MCF 10A (cell line): Measurements from ENCODE around the gene KCNIP3. TPM values are rescaled to one million over a fixed set of nuclear protein-coding genes. Genes with fewer than 3 reads are reported as not detected.

Experiments used
- BruUV-seq: library from RNA; stranded (reverse); fragments of 400-500 nt; replicated peaks from 2 replicates; lab custom pipeline; 2021; lab: Mats Ljungman, UMichigan
- CTCF ChIA-PET: fragments of 300-600 bp; sonication (Branson Sonifier 250); formaldehyde crosslinking; extraction: SDS; loops from one replicate; lab custom pipeline; 2021; ENCODE audit warnings: antibody characterized with exemption, inconsistent platforms; lab: Yijun Ruan, JAX
- POLR2A ChIA-PET: fragments of 300-600, 350-650 bp; sonication (Branson Sonifier 250); formaldehyde crosslinking; extraction: SDS; loops from one replicate; lab custom pipeline; 2020; ENCODE audit warnings: antibody characterized with exemption, inconsistent platforms; lab: Yijun Ruan, JAX
- DNase-seq: peaks from one replicate; pipeline ENCODE4 v3.0.0-alpha.2; 2018; ENCODE audit not compliant: unreplicated experiment
- H3K27ac Mint-ChIP-seq: one replicate; pipeline ENCODE4 v1.8.0; 2022; ENCODE audit warnings: mild to moderate bottlenecking, low read depth, mixed read lengths; ENCODE audit not compliant: unreplicated experiment
- H3K27me3 Mint-ChIP-seq: one replicate; pipeline ENCODE4 v1.8.0; 2022; ENCODE audit warnings: mixed read lengths; ENCODE audit not compliant: insufficient read depth, unreplicated experiment
- H3K36me3 Mint-ChIP-seq: one replicate; pipeline ENCODE4 v1.8.0; 2022; ENCODE audit warnings: mild to moderate bottlenecking, moderate library complexity, mixed read lengths; ENCODE audit not compliant: insufficient read depth, unreplicated experiment
- H3K4me1 Mint-ChIP-seq: one replicate; pipeline ENCODE4 v1.8.0; 2022; ENCODE audit warnings: mixed read lengths; ENCODE audit not compliant: insufficient read depth, unreplicated experiment
- H3K4me3 Mint-ChIP-seq: one replicate; pipeline ENCODE4 v1.8.0; 2022; ENCODE audit warnings: mild to moderate bottlenecking, moderate library complexity, mixed read lengths; ENCODE audit not compliant: unreplicated experiment
- H3K9me3 Mint-ChIP-seq: one replicate; pipeline ENCODE4 v1.8.0; 2022; ENCODE audit warnings: mixed read lengths; ENCODE audit not compliant: unreplicated experiment
- intact Hi-C: fragments of 100-400 bp; cut with micrococcal nuclease; formaldehyde crosslinking; loops from 2 replicates; pipeline ENCODE4 v1.14.1; 2022
- total RNA-seq: library from RNA; stranded (reverse); gene quantifications from 2 replicates; pipeline ENCODE4 v1.2.3, GENCODE V29; 2022
- TF ChIP-seq, protein P1 (sequence below): fragments of 200-600 bp; IDR thresholded peaks from one replicate; pipeline ENCODE4 v1.8.0; 2022; ENCODE audit warnings: antibody characterized with exemption, mild to moderate bottlenecking; ENCODE audit not compliant: unreplicated experiment

KCNIP3 gene
- total RNA-seq, 1 experiment from 2014 or later = 15.6 TPM

DNA sequence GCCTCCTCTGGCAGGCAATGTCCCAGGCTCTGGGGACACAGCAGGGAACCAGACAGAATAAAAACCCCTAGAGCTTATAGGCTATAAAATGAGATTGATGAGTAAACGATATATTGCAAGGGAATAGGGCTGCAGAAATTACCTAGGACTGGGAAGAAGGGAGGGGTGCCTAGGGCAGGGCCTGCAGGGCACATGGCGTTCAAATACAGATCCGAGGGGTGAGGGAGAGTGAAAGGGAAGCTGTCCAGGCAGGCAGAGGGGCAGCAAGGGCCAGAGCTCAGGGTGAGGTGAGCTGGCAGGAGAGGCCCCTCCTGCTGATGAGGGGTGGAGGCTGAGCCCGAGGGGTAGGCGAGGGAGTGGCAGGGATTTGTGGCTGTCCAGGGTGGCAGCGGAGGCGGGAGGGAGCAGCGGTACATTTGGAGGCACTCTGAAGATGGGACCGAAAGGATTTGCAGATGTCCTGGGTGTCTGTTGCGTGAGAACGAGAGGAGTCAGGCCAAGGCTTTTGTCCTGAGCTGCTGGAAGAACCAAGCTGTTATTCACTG is 33.7 kb downstream of the KCNIP3 start:
- ChIA-PET POLR2A (interaction anchor here (0.7 to 1.7 kb wide), 2 partner anchors 15 to 1312 kb away, joined by 3 to 9 read pairs; partner anchors contain the start of gene FER1L5), CTCF (interaction anchor here (0.6 to 4.3 kb wide), 8 partner anchors 9 to 398 kb away, joined by 3 to 40 read pairs (median 5); no protein-coding TSS in a partner anchor)
- intact Hi-C loops = no loop called here
- H3K36me3 Mint-ChIP-seq = no peaks in the 10 kb centered on the region
- peak overlapping the region; percentile 59 for H3K27ac Mint-ChIP-seq
- H3K4me1 Mint-ChIP-seq = peaks cover 39% of the 10 kb centered on the region
- DNase-seq = no peak
- H3K27me3 Mint-ChIP-seq = no peaks in the 10 kb centered on the region
- peaks cover 4% of the 10 kb centered on the region for H3K9me3 Mint-ChIP-seq
- no TSS peak for BruUV-seq
- no peak overlapping the region for H3K4me3 Mint-ChIP-seq
- TF ChIP-seq, protein P1, sequence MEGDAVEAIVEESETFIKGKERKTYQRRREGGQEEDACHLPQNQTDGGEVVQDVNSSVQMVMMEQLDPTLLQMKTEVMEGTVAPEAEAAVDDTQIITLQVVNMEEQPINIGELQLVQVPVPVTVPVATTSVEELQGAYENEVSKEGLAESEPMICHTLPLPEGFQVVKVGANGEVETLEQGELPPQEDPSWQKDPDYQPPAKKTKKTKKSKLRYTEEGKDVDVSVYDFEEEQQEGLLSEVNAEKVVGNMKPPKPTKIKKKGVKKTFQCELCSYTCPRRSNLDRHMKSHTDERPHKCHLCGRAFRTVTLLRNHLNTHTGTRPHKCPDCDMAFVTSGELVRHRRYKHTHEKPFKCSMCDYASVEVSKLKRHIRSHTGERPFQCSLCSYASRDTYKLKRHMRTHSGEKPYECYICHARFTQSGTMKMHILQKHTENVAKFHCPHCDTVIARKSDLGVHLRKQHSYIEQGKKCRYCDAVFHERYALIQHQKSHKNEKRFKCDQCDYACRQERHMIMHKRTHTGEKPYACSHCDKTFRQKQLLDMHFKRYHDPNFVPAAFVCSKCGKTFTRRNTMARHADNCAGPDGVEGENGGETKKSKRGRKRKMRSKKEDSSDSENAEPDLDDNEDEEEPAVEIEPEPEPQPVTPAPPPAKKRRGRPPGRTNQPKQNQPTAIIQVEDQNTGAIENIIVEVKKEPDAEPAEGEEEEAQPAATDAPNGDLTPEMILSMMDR = no peak

DNA sequence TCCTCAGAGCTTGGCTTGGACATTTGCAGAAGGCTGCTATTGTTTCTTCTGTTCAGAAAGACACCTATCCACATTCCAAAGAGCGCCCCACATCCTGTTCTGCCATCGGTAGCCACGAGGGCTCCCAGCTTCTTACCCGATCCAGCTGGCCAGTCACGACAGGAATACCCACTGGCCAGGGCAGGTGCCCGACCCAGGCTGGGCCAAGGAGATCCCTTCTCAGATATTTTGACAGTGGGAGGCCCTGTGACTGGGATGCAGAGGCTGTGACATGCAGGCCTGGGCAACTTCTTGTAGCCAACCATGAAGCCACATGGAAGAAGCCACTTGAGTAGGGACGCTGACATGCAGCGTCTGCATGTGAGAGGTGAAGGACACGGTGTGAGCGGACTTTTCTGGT is 34.5 kb downstream of the KCNIP3 start:
- H3K27me3 Mint-ChIP-seq = no peaks in the 10 kb centered on the region
- intact Hi-C loops = no loop called here
- H3K36me3 Mint-ChIP-seq = no peaks in the 10 kb centered on the region
- CTCF ChIA-PET = interaction anchor here (0.6 to 4.3 kb wide), 7 partner anchors 10 to 398 kb away, joined by 3 to 40 read pairs (median 6); no protein-coding TSS in a partner anchor
- peaks cover 8% of the 10 kb centered on the region for H3K9me3 Mint-ChIP-seq
- no peak for DNase-seq
- no peak overlapping the region for H3K4me3 Mint-ChIP-seq
- TF ChIP-seq, protein P1 = no peak
- H3K4me1 Mint-ChIP-seq = peaks cover 44% of the 10 kb centered on the region
- peak overlapping the region; percentile 59 for H3K27ac Mint-ChIP-seq
- no TSS peak for BruUV-seq
- POLR2A ChIA-PET = interaction anchor here (1.7 kb wide), 1 partner anchor 15 kb away, joined by 9 read pairs; no protein-coding TSS in a partner anchor

DNA sequence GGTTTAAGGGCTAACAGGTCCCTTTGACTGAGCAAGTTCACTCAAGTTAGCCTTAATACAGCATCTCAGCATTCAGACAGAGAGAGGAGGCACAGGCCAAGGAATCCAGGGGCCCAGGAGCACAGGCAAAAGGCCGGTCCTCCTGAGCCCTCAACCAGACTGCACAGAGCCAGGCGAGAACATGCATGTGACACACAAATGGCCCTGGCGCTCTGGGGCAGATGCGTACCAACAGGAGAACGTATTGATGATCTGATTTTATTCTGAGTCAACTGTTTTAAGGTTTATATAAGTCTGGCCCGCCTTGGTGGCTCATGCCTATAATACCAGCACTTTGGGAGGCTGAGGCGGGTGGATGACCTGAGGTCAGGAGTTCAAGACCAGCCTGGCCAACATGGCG is 34.9 kb downstream of the KCNIP3 start:
- H3K4me1 Mint-ChIP-seq = peaks cover 44% of the 10 kb centered on the region
- no peak overlapping the region for H3K4me3 Mint-ChIP-seq
- TF ChIP-seq, protein P1 = no peak
- POLR2A ChIA-PET = no interaction called here
- CTCF ChIA-PET = interaction anchor here (1.9 to 2.5 kb wide), 3 partner anchors 11 to 397 kb away, joined by 6 to 21 read pairs (median 10); no protein-coding TSS in a partner anchor
- DNase-seq = no peak
- no peaks in the 10 kb centered on the region for H3K27me3 Mint-ChIP-seq
- H3K27ac Mint-ChIP-seq = no peak overlapping the region
- intact Hi-C loops = no loop called here
- peaks cover 8% of the 10 kb centered on the region for H3K9me3 Mint-ChIP-seq
- no TSS peak for BruUV-seq
- no peaks in the 10 kb centered on the region for H3K36me3 Mint-ChIP-seq

DNA sequence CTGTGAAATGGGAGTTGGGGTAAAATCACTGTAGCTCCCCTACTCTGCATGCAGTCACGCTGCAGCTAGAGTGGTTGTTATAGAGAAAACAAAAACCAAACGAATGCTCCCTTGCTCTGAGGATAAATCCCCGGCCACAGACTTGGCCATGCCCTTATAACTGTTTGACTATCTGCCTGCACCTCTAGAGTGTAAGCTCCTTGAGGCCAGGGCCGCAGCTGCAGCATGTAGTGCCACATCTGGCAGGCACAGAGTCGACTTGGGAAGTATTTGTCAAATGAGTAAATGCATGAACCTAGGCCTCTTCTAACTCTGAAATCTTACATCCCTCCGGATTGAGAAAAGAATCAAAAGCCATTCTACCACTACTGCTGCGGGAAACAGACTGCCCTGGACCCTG is 35.9 kb downstream of the KCNIP3 start:
- peak overlapping the region; percentile 94 for H3K27ac Mint-ChIP-seq

More for the DNA sequence above, 35.9 kb downstream of the KCNIP3 start:
- peak overlapping the region; percentile 52 for H3K4me3 Mint-ChIP-seq
- ChIA-PET CTCF (interaction anchor here (0.6 to 5.0 kb wide), 5 partner anchors 10 to 101 kb away, joined by 3 to 62 read pairs (median 14); partner anchors contain the start of gene FAHD2A), POLR2A (interaction anchor here (1.0 to 3.9 kb wide), 4 partner anchors 8 to 15 kb away, joined by 3 to 49 read pairs (median 4); no protein-coding TSS in a partner anchor)
- no peak for DNase-seq
- TF ChIP-seq, protein P1 = no peak
- intact Hi-C loops = no loop called here
- H3K4me1 Mint-ChIP-seq = peaks cover 44% of the 10 kb centered on the region
- H3K36me3 Mint-ChIP-seq = no peaks in the 10 kb centered on the region
- BruUV-seq = no TSS peak
- peaks cover 8% of the 10 kb centered on the region for H3K9me3 Mint-ChIP-seq
- no peaks in the 10 kb centered on the region for H3K27me3 Mint-ChIP-seq
